ENCODE results near the gene PRKN. TPM values are rescaled to one million over a fixed set of nuclear protein-coding genes. Genes with fewer than 3 reads are reported as not detected.

PRKN gene
- total RNA-seq, 4 donors from 2014 or later, result 4.5 to 12.3 (median 9.0) TPM

- TF ChIP-seq EP300 (IDR thresholded peaks at IDR 0.05; ENCODE audit: low read depth) (no peak), POLR2A (IDR thresholded peaks at IDR 0.05) (no peak), POLR2AphosphoS5 (IDR thresholded peaks at IDR 0.05) (no peak), CTCF (IDR thresholded peaks at IDR 0.05) (no peak)
- Histone ChIP-seq H3K27me3 (no peaks in the 10 kb centered on the region), H3K9me3 (no peaks in the 10 kb centered on the region), H3K27ac (no peak overlapping the region), H3K4me3 (no peak overlapping the region), H3K4me1 (no peaks in the 10 kb centered on the region), H3K36me3 (no peaks in the 10 kb centered on the region)
- intact Hi-C loops (cut with DNase I; ENCODE audit: low total_unique reads) (no loop called here), in situ Hi-C loops (cut with MboI; ENCODE audit: low pct_ligation_motif_present in 1 of 4, low pct_unique_long_range_greater_than_20kb in 1 of 4, low sequenced_read_pairs in 3 of 4) (no loop called here)
- no peak for DNase-seq
- WGBS, 2 donors (ENCODE audit: low coverage in 1 of 2), result 75% methylated on average over 1 of the region's 1 CpG; no CpG with 5 or more reads in 1 of the 2 donors
Observed at GRCh38 chr6:162261598-162261997, 466.0 kb downstream of the PRKN start.

GRCh38 chr6:162260027-162260426, 467.5 kb downstream of the PRKN start:
- Histone ChIP-seq H3K9me3 (no peaks in the 10 kb centered on the region), H3K36me3 (no peaks in the 10 kb centered on the region), H3K27me3 (no peaks in the 10 kb centered on the region), H3K4me1 (no peaks in the 10 kb centered on the region), H3K4me3 (no peak overlapping the region), H3K27ac (no peak overlapping the region)
- TF ChIP-seq POLR2AphosphoS5 (IDR thresholded peaks at IDR 0.05) (no peak), EP300 (IDR thresholded peaks at IDR 0.05; ENCODE audit: low read depth) (no peak), CTCF (IDR thresholded peaks at IDR 0.05) (no peak), POLR2A (IDR thresholded peaks at IDR 0.05) (no peak)
- intact Hi-C loops (cut with DNase I; ENCODE audit: low total_unique reads), result no loop called here
- 97% methylated on average over 1 of the region's 1 CpG; no CpG with 5 or more reads in 1 of the 2 donors for WGBS, 2 donors (ENCODE audit: low coverage in 1 of 2)
- in situ Hi-C loops (cut with MboI; ENCODE audit: low pct_ligation_motif_present in 1 of 4, low pct_unique_long_range_greater_than_20kb in 1 of 4, low sequenced_read_pairs in 3 of 4), result no loop called here
- DNase-seq, result no peak

- intact Hi-C loops (cut with DNase I; ENCODE audit: low total_unique reads) (no loop called here), in situ Hi-C loops (cut with MboI; ENCODE audit: low pct_ligation_motif_present in 1 of 4, low pct_unique_long_range_greater_than_20kb in 1 of 4, low sequenced_read_pairs in 3 of 4) (no loop called here)
- H3K9me3 ChIP-seq, result no peaks in the 10 kb centered on the region
- no peak overlapping the region for H3K27ac ChIP-seq
- H3K27me3 ChIP-seq, result no peaks in the 10 kb centered on the region
- no peaks in the 10 kb centered on the region for H3K36me3 ChIP-seq
- no peaks in the 10 kb centered on the region for H3K4me1 ChIP-seq
- 90 to 92% methylated on average over 4 to 7 of the region's 7 CpGs for WGBS, 2 donors (ENCODE audit: low coverage in 1 of 2)
- DNase-seq, result no peak
- H3K4me3 ChIP-seq, result no peak overlapping the region
- TF ChIP-seq CTCF (IDR thresholded peaks at IDR 0.05) (no peak), POLR2A (IDR thresholded peaks at IDR 0.05) (no peak), POLR2AphosphoS5 (IDR thresholded peaks at IDR 0.05) (no peak), EP300 (IDR thresholded peaks at IDR 0.05; ENCODE audit: low read depth) (no peak)
Observed at GRCh38 chr6:162258647-162259046, 468.9 kb downstream of the PRKN start.

- Histone ChIP-seq H3K36me3 (no peaks in the 10 kb centered on the region), H3K27me3 (no peaks in the 10 kb centered on the region), H3K4me3 (no peak overlapping the region), H3K9me3 (no peaks in the 10 kb centered on the region), H3K27ac (no peak overlapping the region), H3K4me1 (no peaks in the 10 kb centered on the region)
- intact Hi-C loops (cut with DNase I; ENCODE audit: low total_unique reads), result no loop called here
- 82 to 86% methylated on average over 1 to 3 of the region's 3 CpGs for WGBS, 2 donors (ENCODE audit: low coverage in 1 of 2)
- DNase-seq, result no peak
- in situ Hi-C loops (cut with MboI; ENCODE audit: low pct_ligation_motif_present in 1 of 4, low pct_unique_long_range_greater_than_20kb in 1 of 4, low sequenced_read_pairs in 3 of 4), result no loop called here
- TF ChIP-seq EP300 (IDR thresholded peaks at IDR 0.05; ENCODE audit: low read depth), result no peak
- TF ChIP-seq POLR2A (IDR thresholded peaks at IDR 0.05), result no peak
- no peak for TF ChIP-seq CTCF (IDR thresholded peaks at IDR 0.05)
- no peak for TF ChIP-seq POLR2AphosphoS5 (IDR thresholded peaks at IDR 0.05)
Observed at GRCh38 chr6:162256361-162256760, 471.2 kb downstream of the PRKN start.
